SK-N-SH (cell line): ENCODE data around the gene DGCR2. TPM values are rescaled to one million over a fixed set of nuclear protein-coding genes. Genes with fewer than 3 reads are reported as not detected.
A peak's percentile ranks its signal among the peaks of the same experiment; 100 is the strongest.
"Not testable (repeated sequence)": the region's sequence is repeated elsewhere in the genome, so short reads cannot be mapped to it uniquely, and the experiment has no call there.

Source experiments
- CTCF ChIA-PET: fragments of 300-600, 350-600 bp; formaldehyde crosslinking; extraction: SDS; loops from one replicate; lab custom pipeline; 2021; lab: Yijun Ruan, JAX
- POLR2A ChIA-PET: fragments of 350-600 bp; sonication (Branson Sonifier 250); formaldehyde crosslinking; extraction: SDS; loops from one replicate; lab custom pipeline; 2020; ENCODE audit warnings: antibody characterized with exemption, inconsistent platforms; lab: Yijun Ruan, JAX
- DNase-seq: peaks from one replicate; pipeline ENCODE4 v3.0.0; 2012
- H2AFZ ChIP-seq: fragments of 200-600 bp; sonication (generic); 2 replicates; pipeline ENCODE4 v1.8.1; 2016; ENCODE audit warnings: antibody characterized with exemption, mild to moderate bottlenecking, low read depth
- H3F3A ChIP-seq: fragments of 200-600 bp; sonication (generic); replicated peaks from 2 replicates; pipeline ENCODE3; 2016; ENCODE audit warnings: antibody characterized with exemption, mild to moderate bottlenecking; ENCODE audit not compliant: insufficient read depth
- H3K27ac ChIP-seq, 2 experiments: fragments of 200-500 bp in 1 of 2; fragments of 200-600 bp in 1 of 2; sonication (Bioruptor generic) in 1 of 2; sonication (generic), shearing (Covaris generic) in 1 of 2; 2 replicates each; pipeline versions ENCODE4 v1.5.1 to v1.6.1; 2014 to 2016; ENCODE audit warnings: low read depth in 2 of 2, inconsistent platforms in 1 of 2, low read length in 1 of 2, mild to moderate bottlenecking in 1 of 2, mixed read lengths in 1 of 2
- H3K27me3 ChIP-seq: fragments of 200-600 bp; sonication (generic), shearing (Covaris generic); 2 replicates; pipeline ENCODE4 v1.6.1; 2016; ENCODE audit warnings: mixed run types; ENCODE audit not compliant: insufficient read depth
- H3K36me3 ChIP-seq, 2 experiments: fragments of 200-500 bp in 1 of 2; fragments of 200-600 bp in 1 of 2; sonication (Bioruptor generic) in 1 of 2; sonication (generic) in 1 of 2; replicated peaks in 1 of 2; 2 replicates each; pipeline versions ENCODE3 to v1.5.1; 2014 to 2016; ENCODE audit warnings: low read length in 1 of 2, mild to moderate bottlenecking in 1 of 2; ENCODE audit not compliant: insufficient read depth in 2 of 2, control insufficient read depth in 1 of 2
- H3K4me1 ChIP-seq, 2 experiments: fragments of 200-500 bp in 1 of 2; fragments of 200-600 bp in 1 of 2; sonication (Bioruptor generic) in 1 of 2; sonication (generic), shearing (Covaris generic) in 1 of 2; 2 replicates each; pipeline versions ENCODE4 v1.5.1 to v1.6.1; 2014 to 2016; ENCODE audit warnings: low read depth in 1 of 2, low read length in 1 of 2, mixed run types in 1 of 2; ENCODE audit not compliant: insufficient read depth in 2 of 2, control insufficient read depth in 1 of 2
- H3K4me2 ChIP-seq: fragments of 200-600 bp; sonication (generic), shearing (Covaris generic); 2 replicates; pipeline ENCODE4 v1.6.1; 2017; ENCODE audit warnings: mixed run types
- H3K4me3 ChIP-seq, 2 experiments: fragments of 200-500 bp in 1 of 2; fragments of 200-600 bp in 1 of 2; sonication (Bioruptor generic) in 1 of 2; sonication (generic), shearing (Covaris generic) in 1 of 2; 2 replicates each; pipeline versions ENCODE4 v1.5.1 to v1.8.1; 2014 to 2016; ENCODE audit warnings: low read depth in 2 of 2, inconsistent platforms in 1 of 2, low read length in 1 of 2, mild to moderate bottlenecking in 1 of 2, mixed read lengths in 1 of 2, moderate library complexity in 1 of 2
- H3K79me2 ChIP-seq: fragments of 200-600 bp; sonication (generic); 2 replicates; pipeline ENCODE4 v1.8.1; 2017; ENCODE audit warnings: mild to moderate bottlenecking; ENCODE audit not compliant: insufficient read depth
- H3K9ac ChIP-seq: fragments of 200-600 bp; sonication (generic); 2 replicates; pipeline ENCODE4 v1.6.1; 2017; ENCODE audit warnings: mixed run types
- H3K9me2 ChIP-seq: fragments of 200-600 bp; sonication (generic); 2 replicates; pipeline ENCODE4 v1.6.1; 2017; ENCODE audit warnings: mixed run types
- H3K9me3 ChIP-seq: fragments of 200-600 bp; sonication (generic); 2 replicates; pipeline ENCODE4 v1.6.1; 2017; ENCODE audit warnings: mixed run types, mild to moderate bottlenecking, moderate library complexity
- H4K20me1 ChIP-seq: fragments of 200-600 bp; sonication (generic); 2 replicates; pipeline ENCODE4 v1.6.1; 2017; ENCODE audit warnings: mild to moderate bottlenecking, mixed run types; ENCODE audit not compliant: insufficient read depth
- CTCF ChIP-seq: fragments of 200-600 bp; sonication (generic); IDR thresholded peaks from 2 replicates; pipeline ENCODE4 v1.6.1; 2017; ENCODE audit warnings: antibody characterized with exemption, mild to moderate bottlenecking, moderate library complexity
- EZH2phosphoT487 ChIP-seq: fragments of 200-600 bp; sonication (generic); IDR thresholded peaks from 2 replicates; pipeline ENCODE4 v1.6.1; 2017; ENCODE audit warnings: low read depth, mixed run types, mild to moderate bottlenecking, antibody characterized with exemption, moderate library complexity, borderline replicate concordance
- FOXJ3 ChIP-seq: sonication (generic); formaldehyde crosslinking; IDR thresholded peaks from 2 replicates; pipeline ENCODE4 v1.5.1; 2020; ENCODE audit warnings: mild to moderate bottlenecking, missing genetic modification reagents
- NFIC ChIP-seq: IDR thresholded peaks from 2 replicates; pipeline ENCODE4 v1.4.0; 2012; ENCODE audit warnings: borderline replicate concordance
- RAD21 ChIP-seq: IDR thresholded peaks from 2 replicates; pipeline ENCODE4 v1.6.1; 2012; ENCODE audit warnings: mild to moderate bottlenecking, low read length
- USF2 ChIP-seq: fragments of 150-350 bp; IDR thresholded peaks from 2 replicates; pipeline ENCODE4 v1.6.1; 2017; ENCODE audit warnings: antibody characterized with exemption, low read length, low read depth, borderline replicate concordance
- ZBTB33 ChIP-seq: IDR thresholded peaks from 2 replicates; pipeline ENCODE4 v1.4.0; 2012; ENCODE audit warnings: low read depth, borderline replicate concordance
- WGBS: methylation state at CpG from one replicate; pipeline ENCODE4 v1.1.6; 2017; ENCODE audit warnings: low lambda C conversion rate; 5-methylcytosine and 5-hydroxymethylcytosine counted together
- polyA plus RNA-seq, 3 experiments: library from polyadenylated mRNA; depleted of rRNA; stranded (reverse); fragments of >200 nt; gene quantifications; 2 replicates each; pipeline ENCODE4 v1.2.3, GENCODE V29; 2012

The DGCR2 gene
- polyA plus RNA-seq, 1 of the 3 experiments (the other 2 are of a cell fraction), result 30.4 TPM

GRCh38 chr22:19086417-19086816 lies 35.8 kb downstream of the DGCR2 start:
- peaks cover 3 to 5% of the 10 kb centered on the region in 2 experiments for H3K36me3 ChIP-seq
- TF ChIP-seq USF2, result no peak
- TF ChIP-seq FOXJ3 (CRISPR knock-in tag), result no peak
- no peak overlapping the region for H3K9ac ChIP-seq
- H3K4me2 ChIP-seq, result no peak overlapping the region
- POLR2A ChIA-PET, result no interaction called here
- H3K79me2 ChIP-seq, result peaks cover 22% of the 10 kb centered on the region; the same call in 1 of the 2 replicates
- DNase-seq, result no peak
- H3K9me2 ChIP-seq, result no peaks in the 10 kb centered on the region
- no peaks in the 10 kb centered on the region for H3K27me3 ChIP-seq
- CTCF ChIA-PET, result no interaction called here
- H3K4me1 ChIP-seq, result peaks cover 0 to 6% of the 10 kb centered on the region in 2 experiments; a peak in 2 of 4 replicates
- no peaks in the 10 kb centered on the region for H3F3A ChIP-seq
- no peak overlapping the region for H2AFZ ChIP-seq
- H3K9me3 ChIP-seq, result no peaks in the 10 kb centered on the region
- peaks cover 35% of the 10 kb centered on the region for H4K20me1 ChIP-seq
- no peak overlapping the region for H3K4me3 ChIP-seq
- no peak overlapping the region for H3K27ac ChIP-seq
- 90% methylated on average over 6 of the region's 6 CpGs for WGBS

- peaks cover 0 to 6% of the 10 kb centered on the region in 2 experiments for H3K36me3 ChIP-seq
- H3K4me2 ChIP-seq, result no peak overlapping the region
- no peaks in the 10 kb centered on the region for H3K9me2 ChIP-seq
- peak; percentile 69 for DNase-seq
- 20% methylated on average over 1 of the region's 1 CpG for WGBS
- no peak overlapping the region for H2AFZ ChIP-seq
- H3F3A ChIP-seq, result no peaks in the 10 kb centered on the region
- ChIA-PET POLR2A (no interaction called here), CTCF (interaction anchor here (0.6 to 1.5 kb wide), 11 partner anchors 10 to 136 kb away, joined by 3 to 9 read pairs (median 3); partner anchors contain the start of gene DGCR2)
- H3K9ac ChIP-seq, result no peak overlapping the region
- H3K4me3 ChIP-seq, result no peak overlapping the region
- peaks cover 15% of the 10 kb centered on the region; the same call in 1 of the 2 replicates for H3K79me2 ChIP-seq
- no peaks in the 10 kb centered on the region for H3K9me3 ChIP-seq
- no peak overlapping the region for H3K27ac ChIP-seq
- no peaks in the 10 kb centered on the region for H3K27me3 ChIP-seq
- TF ChIP-seq NFIC (no peak), RAD21 (peak; percentile 64), ZBTB33 (no peak), CTCF (peak; percentile 60), EZH2phosphoT487 (no peak)
- peaks cover 30% of the 10 kb centered on the region for H4K20me1 ChIP-seq
- peaks cover 0 to 6% of the 10 kb centered on the region in 2 experiments; a peak in 2 of 4 replicates for H3K4me1 ChIP-seq
Observed at GRCh38 chr22:19085233-19085718, 36.9 kb downstream of the DGCR2 start.

GRCh38 chr22:19084586-19084985 lies 37.6 kb downstream of the DGCR2 start:
- WGBS, result 90% methylated on average over 4 of the region's 32 CpGs
- H3K4me1 ChIP-seq, H3K9me3 ChIP-seq, POLR2A ChIA-PET, H2AFZ ChIP-seq, H3K27ac ChIP-seq, H3K9ac ChIP-seq, H3F3A ChIP-seq, H3K27me3 ChIP-seq, H3K4me3 ChIP-seq, H3K4me2 ChIP-seq, DNase-seq, H3K9me2 ChIP-seq: not testable (repeated sequence)
- Histone ChIP-seq H3K36me3 (peaks cover 0 to 13% of the 10 kb centered on the region in 2 experiments), H3K79me2 (peaks cover 15% of the 10 kb centered on the region; the same call in 1 of the 2 replicates), H4K20me1 (peaks cover 26% of the 10 kb centered on the region)
- CTCF ChIA-PET, result interaction anchor here (1.0 to 1.5 kb wide), 9 partner anchors 10 to 135 kb away, joined by 3 to 9 read pairs (median 3); partner anchors contain the start of gene DGCR2

- peaks cover 0 to 13% of the 10 kb centered on the region in 2 experiments for H3K36me3 ChIP-seq
- WGBS, result 96% methylated on average over 17 of the region's 30 CpGs
- H3K27ac ChIP-seq, H3F3A ChIP-seq, H3K4me2 ChIP-seq, H3K4me3 ChIP-seq, H3K9me3 ChIP-seq, POLR2A ChIA-PET, H3K27me3 ChIP-seq, H2AFZ ChIP-seq, H3K9me2 ChIP-seq, H3K9ac ChIP-seq, DNase-seq, H3K4me1 ChIP-seq: not testable (repeated sequence)
- H3K79me2 ChIP-seq, result peaks cover 15% of the 10 kb centered on the region; the same call in 1 of the 2 replicates
- H4K20me1 ChIP-seq, result peaks cover 21% of the 10 kb centered on the region
- CTCF ChIA-PET, result interaction anchor here (1.2 to 1.4 kb wide), 2 partner anchors 11 to 130 kb away, joined by 4 to 6 read pairs; no protein-coding TSS in a partner anchor
Observed at GRCh38 chr22:19084126-19084525, 38.1 kb downstream of the DGCR2 start.
